Right kidney (tissue), 1 donor: Measurements from ENCODE around the gene GP9.
"Not testable (repeated sequence)": the region's sequence is repeated elsewhere in the genome, so short reads cannot be mapped to it uniquely, and the experiment has no call there.

Experiments used
- DNase-seq: peaks from one replicate; pipeline ENCODE4 v3.0.0-alpha.2; 2016

The GP9 gene

DNA sequence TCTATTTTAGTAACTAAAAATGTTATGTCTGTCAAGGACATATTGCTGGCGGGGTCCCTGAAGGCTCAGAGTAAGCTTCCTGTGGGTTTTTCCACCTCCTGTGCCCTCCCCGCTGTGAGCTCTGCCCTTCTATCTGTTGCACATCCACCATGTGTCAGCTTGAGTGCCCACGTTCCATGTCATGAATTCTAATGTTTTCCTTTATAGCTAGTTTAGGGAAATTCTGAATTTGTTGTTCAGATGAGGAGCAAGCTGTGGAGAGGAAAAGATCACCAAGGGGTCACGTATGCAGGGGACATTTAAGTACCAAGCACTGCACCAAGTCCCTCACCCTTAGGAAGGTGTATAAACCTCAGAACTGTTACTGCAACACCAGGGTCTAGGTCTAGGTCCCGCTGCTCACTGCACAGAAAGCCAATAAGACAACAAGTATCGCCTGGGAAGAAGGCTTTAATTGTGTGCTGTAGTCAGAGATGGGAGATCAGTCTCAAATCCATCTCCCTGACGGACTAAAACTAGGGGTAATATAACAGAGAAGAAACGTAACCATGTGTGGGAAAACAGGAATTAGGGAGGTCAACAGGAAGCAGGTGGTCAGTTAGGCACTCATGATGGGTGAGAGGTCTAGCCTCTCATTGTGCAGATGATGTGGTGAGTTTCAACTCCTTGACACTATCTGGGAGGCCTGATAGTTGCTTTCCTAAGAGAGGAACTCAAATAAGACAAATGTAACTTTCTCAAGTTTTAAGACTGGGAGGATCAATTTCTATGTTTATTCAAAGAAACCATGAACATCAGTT lies 9.7 kb downstream of the GP9 start:
- DNase-seq, result no peak

DNA sequence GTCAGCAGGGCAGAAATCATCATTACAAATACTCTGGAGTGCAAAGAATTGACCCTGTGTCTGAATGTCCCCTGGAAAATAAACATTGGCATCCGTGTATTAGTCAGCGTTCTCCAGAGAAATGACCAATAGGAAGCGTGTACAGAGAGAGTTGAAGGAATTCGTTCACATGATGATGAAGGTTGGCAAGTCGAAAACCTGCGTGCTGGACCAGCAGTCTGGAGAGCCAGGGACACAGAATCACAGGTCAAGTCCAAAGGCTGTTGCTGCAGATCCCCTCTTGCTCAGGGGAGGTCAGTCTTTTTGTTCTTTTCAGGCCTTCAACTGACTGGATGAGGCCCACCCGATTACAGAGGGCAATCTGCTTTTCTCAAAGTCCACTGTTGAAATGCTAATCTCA lies 16.6 kb downstream of the GP9 start:
- no peak for DNase-seq

DNA sequence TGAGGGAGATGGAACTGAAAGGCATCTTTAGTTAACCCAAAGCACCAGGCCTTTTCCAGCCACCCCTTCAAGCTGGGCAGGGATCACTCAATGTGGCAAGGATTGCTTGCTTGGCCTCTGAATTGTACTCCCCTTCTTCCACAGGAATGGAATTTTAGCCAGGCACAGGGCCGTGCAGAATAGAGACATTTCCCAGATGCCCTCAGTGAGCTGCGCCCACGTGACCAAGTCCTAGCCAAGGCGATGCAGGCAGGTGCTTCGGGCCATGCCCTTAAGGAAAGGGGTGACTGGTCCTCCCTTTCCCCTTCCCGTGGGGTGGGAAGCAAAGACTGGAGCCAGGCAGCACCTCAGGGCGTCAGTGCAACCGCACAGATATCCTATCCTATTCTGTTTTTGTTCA lies 17.9 kb downstream of the GP9 start:
- no peak for DNase-seq

DNA sequence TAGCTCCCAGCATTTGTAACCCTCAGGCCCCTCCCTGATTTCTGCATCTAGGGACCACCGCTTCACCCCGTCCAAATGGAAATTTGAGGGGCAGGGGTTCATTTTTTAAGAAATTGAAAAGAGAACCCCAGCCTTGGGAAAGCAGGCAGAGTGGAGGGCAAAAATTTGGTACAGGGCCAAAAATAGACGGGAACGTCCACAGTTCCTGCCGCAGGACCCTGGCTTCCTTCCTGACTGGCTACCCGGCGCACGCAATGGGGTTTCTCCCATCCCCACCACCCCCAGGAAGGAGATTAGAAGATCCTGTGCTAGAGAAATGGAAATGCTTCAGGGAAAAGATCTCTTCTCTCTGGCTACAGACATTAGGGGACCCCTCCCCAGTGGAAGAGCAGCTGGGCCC lies 20.9 kb downstream of the GP9 start:
- DNase-seq, result no peak

DNA sequence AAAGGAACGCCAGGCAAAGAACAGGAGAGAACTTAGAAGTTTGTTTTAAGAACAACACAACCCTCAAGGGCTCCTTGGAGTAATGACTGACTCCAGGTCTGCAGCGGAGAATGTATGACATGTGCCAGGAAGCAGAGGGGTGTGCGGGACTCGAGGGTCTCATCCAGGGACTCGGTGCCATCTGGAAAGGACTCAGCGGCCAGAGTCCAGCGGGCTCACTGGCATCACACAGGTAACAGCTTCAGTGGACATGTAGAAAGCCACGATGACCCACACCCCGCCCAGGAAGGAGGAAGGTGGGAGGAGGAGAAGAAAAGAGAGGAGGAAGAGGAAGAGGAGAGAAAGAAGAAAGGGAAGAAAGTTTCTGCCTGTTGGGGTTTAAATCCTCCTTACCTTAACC lies 21.4 kb downstream of the GP9 start:
- DNase-seq, result no peak

DNA sequence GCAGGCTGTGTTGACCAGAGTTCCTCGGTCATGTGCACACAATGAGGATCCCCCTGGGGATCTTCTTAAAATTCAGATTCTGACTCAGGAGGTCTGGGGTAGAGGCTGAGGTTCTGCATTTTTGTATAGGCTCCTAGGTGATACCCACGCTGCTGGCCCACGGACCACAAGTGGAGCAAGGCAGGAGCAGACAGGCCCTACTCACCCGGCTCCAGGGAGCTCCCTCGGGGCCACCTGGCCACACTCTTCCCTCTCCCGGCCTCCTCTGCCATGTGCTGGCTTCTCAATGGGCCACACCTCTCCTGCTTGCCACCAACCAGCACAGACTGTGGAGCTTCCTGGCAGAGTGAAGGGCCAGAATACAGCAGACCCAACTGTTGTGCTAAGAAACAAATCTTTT lies 23.9 kb downstream of the GP9 start:
- DNase-seq, result no peak

DNA sequence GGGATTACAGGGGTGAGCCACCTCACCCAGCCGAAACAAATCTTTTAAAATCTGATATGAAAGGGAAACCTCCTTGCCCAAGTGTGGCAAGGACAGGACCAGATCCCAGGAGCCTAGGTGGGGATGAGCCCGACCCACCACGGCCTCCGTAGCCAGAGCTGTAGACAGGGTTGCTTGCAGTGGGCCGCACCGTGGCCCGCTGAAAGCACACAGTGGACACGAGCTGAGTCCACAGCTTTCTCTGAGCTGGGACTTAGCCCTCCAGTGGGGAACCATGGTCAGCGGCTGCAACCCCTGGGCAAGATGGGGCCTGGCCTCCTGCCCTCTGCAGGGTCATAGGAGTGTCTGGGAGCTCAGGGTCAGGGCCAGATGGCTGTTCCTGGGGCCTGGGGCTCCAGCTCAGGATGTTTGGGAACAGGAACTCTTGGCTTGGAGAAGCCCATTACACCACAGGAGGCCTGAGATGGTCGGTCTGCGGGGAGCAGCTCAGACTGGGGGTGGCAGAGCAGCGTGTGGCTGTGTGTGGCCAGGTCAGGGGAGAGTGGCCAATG lies 24.7 kb downstream of the GP9 start:
- no peak for DNase-seq

DNA sequence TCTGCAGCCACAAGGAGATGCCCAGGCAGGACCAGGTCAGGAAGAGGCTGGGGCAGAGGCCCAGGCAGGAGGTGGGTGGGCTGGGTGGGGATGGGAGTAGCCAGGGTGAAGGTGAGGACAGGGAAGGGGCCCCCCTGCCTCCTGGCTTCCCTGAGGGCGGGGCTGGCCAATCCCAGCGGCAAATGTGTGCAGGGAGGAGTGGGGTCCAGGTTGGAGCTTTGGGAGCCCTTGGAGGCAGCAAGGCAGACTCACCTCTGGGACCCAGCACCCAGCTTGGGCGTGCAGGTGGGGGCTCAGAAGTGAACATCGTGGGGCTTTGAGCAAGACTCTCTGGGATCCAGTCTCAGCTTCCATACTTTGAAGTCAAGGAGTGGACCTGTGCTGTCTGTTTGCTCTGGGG lies 25.2 kb downstream of the GP9 start:
- DNase-seq, result no peak

DNA sequence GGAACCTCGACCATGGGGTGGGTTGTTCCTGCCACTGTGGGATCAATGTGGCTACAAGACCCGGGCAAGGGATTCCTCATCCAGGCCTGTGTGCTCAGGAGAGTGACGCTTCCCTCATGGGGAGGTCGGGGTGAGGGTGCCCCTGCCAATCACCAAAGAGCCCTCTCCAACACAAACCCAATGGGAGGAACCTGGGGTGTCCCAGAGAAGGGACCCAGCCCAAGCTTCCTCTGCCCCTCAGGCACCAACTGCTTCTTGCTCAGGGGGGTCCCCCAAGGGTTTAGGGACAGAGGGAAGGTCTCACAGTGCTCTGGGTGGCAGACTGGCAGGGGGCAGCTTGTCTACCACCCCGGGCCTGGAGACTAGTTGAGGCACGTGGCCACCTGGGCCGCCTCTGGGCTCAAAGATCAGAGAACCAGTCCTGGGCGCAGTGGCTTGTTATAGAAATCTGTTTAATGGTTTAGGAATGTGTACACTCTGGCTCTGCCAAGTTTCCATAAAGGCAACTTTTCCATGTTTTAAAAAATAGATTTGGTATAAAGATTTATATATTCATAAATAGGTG lies 26.6 kb downstream of the GP9 start:
- no peak for DNase-seq

DNA sequence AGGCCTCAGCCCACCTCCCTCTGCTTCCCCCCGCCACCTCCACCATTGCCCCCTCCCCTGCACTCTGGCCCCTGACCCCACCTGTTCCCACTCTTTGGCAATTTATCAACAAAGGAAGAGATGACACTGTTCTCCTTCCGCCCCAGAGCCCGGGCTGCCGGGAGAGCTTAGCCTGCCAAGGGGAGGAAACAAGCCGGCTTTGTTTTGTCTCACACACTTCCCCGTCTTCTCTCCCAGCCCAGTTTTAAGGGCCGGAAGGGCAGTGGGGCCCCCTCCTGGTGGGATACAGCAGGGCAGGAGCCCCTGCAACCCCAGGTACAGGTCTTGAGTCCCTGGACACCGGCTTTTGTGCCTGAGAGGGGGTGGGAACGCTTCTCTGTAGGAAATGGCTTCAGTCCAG lies 27.3 kb downstream of the GP9 start:
- not testable (repeated sequence) for DNase-seq

DNA sequence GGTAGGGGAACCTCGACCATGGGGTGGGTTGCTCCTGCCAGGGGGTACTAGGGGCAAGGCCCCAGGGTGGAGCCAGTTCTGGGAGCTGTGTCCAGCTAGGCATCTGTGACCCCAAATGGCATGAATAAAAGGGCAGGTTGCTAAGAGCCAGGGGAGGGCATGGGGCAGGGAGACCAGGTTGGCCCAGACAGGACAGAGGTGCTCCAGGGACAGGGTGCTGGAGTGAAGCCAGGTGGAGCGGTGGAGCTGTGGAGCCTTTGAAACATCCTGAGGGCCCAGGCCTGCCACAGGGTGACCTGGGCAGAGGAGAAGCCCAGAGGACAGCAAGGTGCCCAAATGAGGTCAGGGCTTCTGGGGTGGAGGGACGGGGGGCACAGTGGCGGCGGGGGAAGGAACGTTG lies 27.7 kb downstream of the GP9 start:
- DNase-seq, result not testable (repeated sequence)

DNA sequence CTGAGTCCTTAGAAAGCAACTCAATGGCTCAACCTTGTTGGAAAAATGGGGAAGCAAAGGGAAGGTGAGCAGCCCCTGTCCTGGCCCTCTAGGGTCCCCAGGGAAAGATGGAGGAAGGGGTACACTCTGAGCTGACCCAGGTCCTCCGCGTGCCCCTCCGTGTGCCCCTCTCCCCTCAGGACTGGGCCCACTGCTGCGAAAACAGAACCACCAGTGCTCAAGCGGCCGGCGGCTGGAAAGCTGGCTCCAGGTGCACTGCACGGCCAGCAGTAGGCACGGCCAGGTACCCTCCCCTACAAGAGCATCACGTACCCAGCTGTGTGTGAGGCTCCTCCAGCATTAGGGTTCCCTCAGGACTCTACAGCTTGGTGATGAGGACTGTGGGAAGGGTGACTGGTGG lies 34.7 kb downstream of the GP9 start:
- DNase-seq, result no peak

DNA sequence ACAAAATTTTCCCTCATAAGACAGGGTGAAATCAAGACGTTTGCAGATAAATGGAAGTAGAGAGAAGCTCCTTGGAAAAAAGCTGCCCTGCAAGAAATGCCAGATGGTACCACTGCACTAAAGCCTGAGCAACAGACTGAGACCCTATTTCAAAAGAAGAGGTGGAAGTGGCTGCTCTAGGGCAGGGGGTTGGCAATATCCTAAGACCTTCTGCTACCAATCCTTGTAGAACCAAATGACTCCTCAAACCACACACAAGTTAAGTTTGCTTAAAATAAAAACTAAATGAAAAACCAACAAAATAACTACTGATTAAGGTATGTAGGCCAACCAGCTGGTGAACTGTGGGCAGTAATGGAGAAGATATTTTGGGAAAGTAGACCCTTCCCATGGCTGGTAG lies 39.7 kb downstream of the GP9 start:
- no peak for DNase-seq

DNA sequence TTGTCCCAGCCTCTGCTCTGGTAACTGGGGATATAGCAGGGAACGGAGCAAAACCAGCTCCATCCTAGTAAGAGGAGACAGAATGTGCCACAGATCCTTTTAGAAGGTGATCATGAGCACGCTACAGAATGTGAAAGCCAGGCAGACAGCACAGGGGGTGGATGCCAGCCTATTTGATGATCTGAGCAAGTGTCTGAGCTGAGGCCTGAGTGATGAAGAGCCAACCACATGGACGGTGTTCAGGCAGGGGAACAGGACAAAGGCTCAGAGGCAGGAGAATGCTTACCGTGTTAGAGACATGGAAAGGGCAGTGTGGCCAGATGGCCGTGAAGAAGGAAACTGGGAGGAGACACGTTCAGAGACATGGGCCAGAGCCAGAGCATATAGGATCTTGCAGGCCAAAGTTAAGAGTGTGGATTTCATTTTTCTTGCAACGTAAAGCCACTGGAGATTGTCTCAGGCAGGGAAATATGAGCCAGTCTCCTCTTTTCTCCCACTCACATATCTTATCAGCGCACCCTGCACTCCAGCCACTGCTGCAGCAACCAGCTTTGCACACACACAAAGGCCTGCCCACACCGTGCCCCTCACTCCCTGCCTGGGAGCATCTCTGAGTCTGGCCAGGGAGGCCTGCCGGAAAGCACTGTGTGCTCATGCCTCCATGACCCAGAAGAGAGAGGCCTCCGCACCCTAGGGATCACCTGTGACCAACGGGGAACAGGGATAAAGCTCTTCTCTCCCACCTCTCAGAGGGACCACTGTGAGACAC lies 41.0 kb downstream of the GP9 start:
- DNase-seq, result peak; percentile 10

DNA sequence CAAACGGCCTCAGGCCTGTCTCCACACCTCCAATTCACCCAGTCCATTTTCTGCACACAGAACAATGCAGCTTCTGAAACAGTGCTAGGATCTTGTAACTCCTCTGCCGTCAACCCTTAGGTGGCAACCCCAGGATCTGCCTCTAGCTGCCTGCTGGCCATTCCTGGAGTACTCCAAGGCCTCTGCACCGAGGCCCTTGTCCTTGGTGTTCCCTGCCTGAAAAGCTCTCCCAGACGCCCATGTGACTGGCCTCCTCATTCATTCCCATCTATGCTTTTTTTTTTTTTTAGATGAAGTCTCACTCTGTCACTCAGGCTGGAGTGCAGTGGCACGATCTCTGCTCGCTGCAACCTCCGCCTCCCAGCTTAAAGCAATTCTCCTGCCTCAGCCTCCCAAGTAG lies 42.7 kb downstream of the GP9 start:
- no peak for DNase-seq

DNA sequence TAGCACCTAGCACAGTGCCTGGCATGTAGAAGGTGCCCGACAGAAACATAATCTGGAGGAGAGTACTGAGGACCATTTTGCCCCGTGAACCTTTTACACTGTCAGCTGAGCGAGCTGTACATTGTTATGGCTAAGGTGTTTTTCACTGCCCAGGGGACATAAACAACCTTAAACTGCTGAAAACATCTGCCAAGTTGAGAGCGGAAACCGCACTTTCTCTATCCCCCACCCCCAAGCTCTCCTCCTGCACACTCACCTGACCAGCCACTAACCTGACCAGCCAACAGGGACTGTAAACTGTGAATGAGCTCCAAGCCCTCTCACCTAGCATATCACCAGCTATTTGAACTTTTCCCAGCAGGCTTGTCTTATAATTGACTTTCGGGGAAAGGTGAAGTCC lies 43.5 kb downstream of the GP9 start:
- DNase-seq, result no peak

DNA sequence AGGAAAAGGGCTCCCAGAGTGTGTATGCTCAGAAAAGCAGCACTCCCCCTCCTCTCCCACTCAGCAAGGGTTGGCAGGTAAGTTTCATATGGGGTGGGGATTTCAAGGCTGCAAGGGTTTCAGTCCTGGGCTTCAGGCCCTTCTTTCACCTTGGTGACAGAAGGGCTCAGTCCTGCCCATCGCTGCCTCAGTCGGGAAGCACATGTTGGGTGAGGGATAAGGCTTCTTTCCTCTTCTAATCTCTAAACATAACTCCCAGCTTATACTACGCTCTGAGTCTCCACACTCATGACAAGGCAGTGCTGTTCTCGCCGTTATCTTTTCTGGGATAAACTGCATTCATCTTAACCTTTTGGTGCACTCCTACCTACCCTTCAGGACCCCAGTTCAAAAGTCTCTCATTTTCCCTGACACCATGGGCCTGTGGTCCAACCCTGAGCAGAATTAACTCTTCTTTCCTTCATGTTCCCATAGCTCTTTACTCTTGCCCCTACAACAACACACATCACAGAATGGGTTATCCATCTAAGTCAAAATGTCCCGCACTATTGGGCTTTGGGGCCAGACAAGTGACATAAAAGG lies 44.0 kb downstream of the GP9 start:
- no peak for DNase-seq

DNA sequence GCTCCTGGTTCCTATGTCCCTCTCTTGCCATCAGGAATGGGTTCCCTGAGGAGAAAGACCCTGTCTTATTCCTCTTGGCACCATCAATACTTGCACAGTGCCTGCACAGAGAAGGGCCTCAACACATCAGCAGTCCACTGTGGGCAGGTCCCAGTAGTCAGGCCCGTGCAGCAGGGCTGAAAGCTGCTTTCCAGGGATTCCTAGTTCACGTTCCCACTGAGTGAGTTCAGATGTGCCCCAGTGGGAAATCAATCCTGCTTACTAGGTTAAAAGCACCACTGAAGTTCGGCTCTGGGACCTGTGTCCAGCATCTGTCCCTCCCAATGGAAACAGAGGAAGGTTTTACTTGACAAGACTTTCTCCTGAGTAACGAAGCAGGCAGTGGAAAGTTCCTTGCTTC lies 45.3 kb downstream of the GP9 start:
- no peak for DNase-seq

DNA sequence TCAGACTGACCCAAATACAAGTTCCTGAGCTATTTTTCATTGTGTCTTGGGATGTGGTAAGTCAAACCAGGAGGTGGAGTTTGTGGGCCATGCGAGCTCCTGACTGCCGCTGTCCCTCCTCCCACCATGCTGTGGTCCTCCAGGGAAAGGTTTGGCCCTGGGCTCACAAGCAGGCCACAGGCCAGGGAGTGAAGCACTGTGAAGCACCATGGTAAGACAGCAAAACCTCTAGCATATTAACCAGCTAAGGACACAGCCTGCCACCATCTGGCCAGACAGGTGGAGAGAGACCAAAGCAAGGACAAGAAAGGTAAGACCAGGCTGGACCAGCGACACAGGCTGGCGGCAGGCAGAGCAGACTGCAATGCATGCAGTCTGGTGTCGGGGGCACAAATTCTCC lies 45.7 kb downstream of the GP9 start:
- no peak for DNase-seq

DNA sequence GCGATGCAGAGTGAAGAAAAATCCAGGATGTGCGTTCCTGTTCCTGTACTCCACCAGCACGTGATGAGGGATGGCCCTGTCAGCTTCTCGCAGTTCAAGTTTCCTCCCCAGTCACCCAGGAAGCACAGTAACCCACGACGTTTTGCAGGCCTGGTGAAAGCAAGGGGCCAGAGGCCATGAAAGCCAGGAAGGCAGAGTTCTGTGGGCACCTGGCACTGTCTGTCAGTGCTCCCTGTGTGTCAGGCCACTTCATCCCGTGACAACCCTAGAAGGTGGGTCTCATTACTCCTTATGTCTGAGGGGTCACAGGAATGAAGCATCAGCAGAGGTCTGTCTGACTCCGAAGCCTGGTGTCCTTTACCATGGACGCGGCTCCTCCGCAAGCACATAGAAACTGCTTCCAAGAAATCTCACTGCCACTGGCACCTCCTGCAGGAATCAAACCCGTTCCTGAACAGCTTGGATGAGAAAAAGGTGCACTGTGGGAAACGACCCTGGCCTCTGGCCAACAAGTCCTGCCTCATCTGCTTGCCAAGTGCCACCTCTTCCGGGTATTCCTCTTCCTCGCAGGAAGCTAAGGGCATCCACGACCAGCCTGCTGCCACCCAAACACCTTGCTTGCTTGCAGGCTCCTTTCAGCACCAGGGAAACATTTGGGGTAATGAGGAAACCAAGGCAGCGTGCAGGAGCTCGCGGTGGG lies 46.4 kb downstream of the GP9 start:
- DNase-seq, result no peak

DNA sequence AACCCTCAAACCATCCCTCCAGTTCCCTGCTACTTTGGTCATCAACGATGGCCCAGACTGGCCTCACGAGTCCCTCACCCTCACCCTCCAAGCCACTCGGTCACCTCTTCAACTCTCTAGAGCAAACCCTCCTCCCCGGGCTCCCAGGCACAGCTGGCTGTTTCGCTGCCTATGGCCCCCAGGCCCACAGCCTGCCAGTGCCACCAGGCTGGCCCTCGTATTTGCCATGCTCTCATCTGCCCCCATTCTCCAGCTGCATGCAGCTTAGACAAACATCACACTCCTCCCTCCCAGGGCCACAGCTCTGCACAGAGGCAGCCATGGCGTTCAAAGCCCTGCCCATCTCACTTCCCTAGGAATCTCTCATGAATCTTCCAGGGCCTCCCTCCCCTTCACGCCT lies 47.2 kb downstream of the GP9 start:
- no peak for DNase-seq

DNA sequence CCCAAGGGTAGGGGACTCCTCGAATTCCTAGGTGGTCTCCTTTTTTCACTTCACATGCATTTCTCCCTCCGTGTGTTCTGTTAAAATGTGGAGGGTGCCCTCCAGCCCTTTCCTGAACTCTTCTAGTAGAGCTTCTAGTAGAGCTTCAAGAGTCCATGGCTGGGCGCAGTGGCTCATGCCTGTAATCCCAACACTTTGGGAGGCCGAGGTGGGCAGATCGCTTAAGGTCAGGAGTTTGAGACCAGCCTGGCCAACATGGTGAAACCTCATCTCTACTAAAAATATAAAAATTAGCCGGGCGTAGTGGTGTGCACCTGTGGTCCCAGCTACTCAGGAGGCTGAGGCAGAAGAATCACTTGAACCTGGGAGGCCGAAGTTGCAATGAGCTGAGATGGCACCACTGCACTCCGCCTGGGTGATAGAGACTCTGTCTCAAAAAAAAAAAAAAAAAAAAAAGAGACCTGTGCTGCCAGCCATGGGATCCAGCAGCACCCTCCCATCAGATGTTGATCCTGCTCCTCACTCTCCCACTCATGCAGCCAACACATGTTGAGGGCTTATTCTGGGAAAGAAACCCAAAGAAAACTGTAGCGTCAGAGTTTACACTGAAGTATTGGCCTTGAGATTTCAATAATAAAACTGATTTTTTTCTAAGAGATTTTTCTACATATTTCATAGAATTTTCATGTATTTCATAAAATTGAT lies 50.6 kb downstream of the GP9 start:
- not testable (repeated sequence) for DNase-seq
